K562 (cell line): ENCODE measurements around the gene MED15. TPM values are rescaled to one million over a fixed set of nuclear protein-coding genes. Genes with fewer than 3 reads are reported as not detected.
A peak's percentile ranks its signal among the peaks of the same experiment; 100 is the strongest.

Experiments used
- ARID2 ChIP-seq: fragments of 450-650 bp; IDR thresholded peaks from 2 replicates; pipeline ENCODE4 v1.6.1; 2017; ENCODE audit warnings: antibody characterized with exemption, mild to moderate bottlenecking
- EZH2 ChIP-seq: IDR thresholded peaks from 2 replicates; pipeline ENCODE4 v1.6.1; 2012; ENCODE audit warnings: low read depth, mild to moderate bottlenecking, inconsistent platforms, low read length, borderline replicate concordance
- HCFC1 ChIP-seq: IDR thresholded peaks from 2 replicates; pipeline ENCODE4 v1.6.1; 2012; ENCODE audit warnings: low read depth, low read length, improper control_type of control experiment
- HIVEP1 ChIP-seq: fragments of 250-450 bp; sonication (Bioruptor Pico); IDR thresholded peaks from 2 replicates; pipeline ENCODE4 v1.4.0; 2020; ENCODE audit warnings: mild to moderate bottlenecking
- KAT7 ChIP-seq: sonication (generic); formaldehyde crosslinking; IDR thresholded peaks from 2 replicates; pipeline ENCODE4 v1.8.0; 2022; ENCODE audit warnings: missing genetic modification reagents, mild to moderate bottlenecking, borderline replicate concordance
- RFX7 ChIP-seq: fragments of 250-450 bp; sonication (Bioruptor Pico); IDR thresholded peaks from 2 replicates; pipeline ENCODE4 v1.5.1; 2021; ENCODE audit warnings: mild to moderate bottlenecking
- SNRNP70 ChIP-seq: fragments of 200-400 bp; formaldehyde crosslinking; optimal IDR thresholded peaks from 2 replicates; pipeline ENCODE3; 2017; ENCODE audit warnings: low read depth, low read length
- polyA plus RNA-seq, 8 experiments: library from polyadenylated mRNA; depleted of rRNA in 4 of 8; stranded (reverse) in 5 of 8; unstranded in 3 of 8; fragments of >200 nt; fragmentation: Nextera tagmentation in 2 of 8; fragmentation: Illumina TruSeq in 1 of 8; extraction: Ambion mirVana in 2 of 8; extraction: Trizol in 1 of 8; gene quantifications; 2 replicates each; pipeline versions ENCODE4 v1.2.1 to v1.2.3, GENCODE V29; 2011 to 2014; ENCODE audit warnings: inconsistent platforms in 1 of 8, missing spikeins in 1 of 8
- total RNA-seq, 7 experiments: library from RNA; depleted of rRNA in 6 of 7; stranded (reverse); fragments of >200 nt in 6 of 7; fragmentation: Illumina TruSeq in 2 of 7; extraction: Trizol in 2 of 7; gene quantifications; 2 replicates each; pipeline versions ENCODE4 v1.2.1 to v1.2.3, GENCODE V29; 2011 to 2021; ENCODE audit warnings: low replicate concordance in 1 of 7
- TF ChIP-seq, protein P1 (sequence below): fragments of 450-650 bp; formaldehyde crosslinking; IDR thresholded peaks from 2 replicates; pipeline ENCODE4 v1.4.0; 2022; ENCODE audit warnings: missing genetic modification characterization
- TF ChIP-seq, protein P2 (sequence below), 3 experiments: fragments of 200-800 bp in 1 of 3; fragments of 250-450 bp in 1 of 3; fragments of 450-650 bp in 1 of 3; sonication (Bioruptor Pico) in 1 of 3; sonication (Bioruptor generic) in 1 of 3; formaldehyde crosslinking in 1 of 3; IDR thresholded peaks; 2 replicates each; pipeline versions ENCODE4 v1.6.1 to v1.8.0; 2016 to 2022; ENCODE audit warnings: mild to moderate bottlenecking in 2 of 3, missing genetic modification characterization in 2 of 3, missing compliant biosample characterization in 1 of 3, moderate library complexity in 1 of 3
- TF ChIP-seq, protein P3 (sequence below): fragments of 250-450 bp; sonication (Bioruptor Pico); IDR thresholded peaks from 2 replicates; pipeline ENCODE4 v1.5.0; 2021
- TF ChIP-seq, protein P4 (sequence below): fragments of 150-350 bp; conservative IDR thresholded peaks from 2 replicates; pipeline ENCODE4 v1.6.1; 2014; ENCODE audit warnings: low read length
- TF ChIP-seq, protein P5 (sequence below), 2 experiments: fragments of 200-800 bp in 1 of 2; sonication (Bioruptor generic) in 1 of 2; sonication (generic) in 1 of 2; formaldehyde crosslinking in 1 of 2; IDR thresholded peaks in 1 of 2; conservative IDR thresholded peaks in 1 of 2; 2 replicates each; pipeline versions ENCODE4 v1.5.0 to v1.6.1; 2016 to 2020; ENCODE audit warnings: missing compliant biosample characterization in 1 of 2, missing genetic modification characterization in 1 of 2, missing genetic modification reagents in 1 of 2

Gene MED15
- total and polyA plus RNA-seq, 9 of the 15 experiments (the other 6 are each of a cell fraction or from before 2014, with no cell fraction given), result 4.0 to 271 (median 60.1) TPM

DNA sequence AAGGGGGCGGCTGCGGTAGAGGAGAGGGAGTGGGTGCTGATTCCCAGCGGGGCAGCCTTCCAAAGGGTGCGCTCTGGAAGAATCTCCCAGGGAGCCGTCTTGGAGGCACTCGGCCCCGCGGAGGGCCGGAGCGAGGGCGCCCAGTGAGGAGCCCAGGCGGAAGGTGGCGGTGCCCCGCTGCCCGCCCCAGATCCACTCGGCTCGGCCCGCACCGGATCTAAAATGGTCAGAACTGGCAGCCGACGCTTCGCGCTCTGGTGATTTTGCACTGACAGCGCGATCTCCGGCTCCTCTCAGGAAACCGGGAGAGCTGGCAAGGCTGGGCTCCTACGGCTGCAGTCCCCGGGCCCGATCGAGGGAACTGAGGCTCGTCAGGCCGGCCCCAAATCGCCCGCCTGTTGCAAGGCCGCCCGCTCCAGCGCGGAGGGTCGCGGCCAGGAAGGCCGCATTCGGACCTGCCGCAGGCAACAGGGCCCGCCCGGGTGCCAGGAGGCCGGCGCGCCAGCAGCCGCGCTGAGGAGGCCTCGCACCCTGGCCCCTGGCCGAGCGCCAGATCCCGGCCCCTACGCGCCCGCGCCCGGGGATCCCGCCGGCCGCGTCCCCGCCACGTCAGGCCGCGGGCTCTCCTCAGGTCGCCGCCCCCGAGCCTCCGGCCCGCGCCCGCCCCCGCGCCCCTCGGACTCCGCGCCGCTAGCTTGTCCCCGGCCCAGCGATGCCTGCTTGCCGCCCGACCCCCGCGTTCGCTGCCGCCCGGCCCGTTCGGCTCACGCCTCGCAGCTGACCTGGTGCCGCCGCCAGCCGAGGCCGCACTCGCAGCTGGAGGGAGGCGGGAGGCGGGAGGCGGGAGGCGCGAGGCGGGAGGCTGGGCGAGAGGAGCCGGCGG lies 12.2 kb upstream of the MED15 start, which contains the start of gene KLHL22 (continued):
- TF ChIP-seq, protein P1, sequence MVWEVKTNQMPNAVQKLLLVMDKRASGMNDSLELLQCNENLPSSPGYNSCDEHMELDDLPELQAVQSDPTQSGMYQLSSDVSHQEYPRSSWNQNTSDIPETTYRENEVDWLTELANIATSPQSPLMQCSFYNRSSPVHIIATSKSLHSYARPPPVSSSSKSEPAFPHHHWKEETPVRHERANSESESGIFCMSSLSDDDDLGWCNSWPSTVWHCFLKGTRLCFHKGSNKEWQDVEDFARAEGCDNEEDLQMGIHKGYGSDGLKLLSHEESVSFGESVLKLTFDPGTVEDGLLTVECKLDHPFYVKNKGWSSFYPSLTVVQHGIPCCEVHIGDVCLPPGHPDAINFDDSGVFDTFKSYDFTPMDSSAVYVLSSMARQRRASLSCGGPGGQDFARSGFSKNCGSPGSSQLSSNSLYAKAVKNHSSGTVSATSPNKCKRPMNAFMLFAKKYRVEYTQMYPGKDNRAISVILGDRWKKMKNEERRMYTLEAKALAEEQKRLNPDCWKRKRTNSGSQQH (CRISPR knock-in tag), result no peak
- TF ChIP-seq SNRNP70, result no peak
- no peak for TF ChIP-seq ARID2
- TF ChIP-seq, protein P2, sequence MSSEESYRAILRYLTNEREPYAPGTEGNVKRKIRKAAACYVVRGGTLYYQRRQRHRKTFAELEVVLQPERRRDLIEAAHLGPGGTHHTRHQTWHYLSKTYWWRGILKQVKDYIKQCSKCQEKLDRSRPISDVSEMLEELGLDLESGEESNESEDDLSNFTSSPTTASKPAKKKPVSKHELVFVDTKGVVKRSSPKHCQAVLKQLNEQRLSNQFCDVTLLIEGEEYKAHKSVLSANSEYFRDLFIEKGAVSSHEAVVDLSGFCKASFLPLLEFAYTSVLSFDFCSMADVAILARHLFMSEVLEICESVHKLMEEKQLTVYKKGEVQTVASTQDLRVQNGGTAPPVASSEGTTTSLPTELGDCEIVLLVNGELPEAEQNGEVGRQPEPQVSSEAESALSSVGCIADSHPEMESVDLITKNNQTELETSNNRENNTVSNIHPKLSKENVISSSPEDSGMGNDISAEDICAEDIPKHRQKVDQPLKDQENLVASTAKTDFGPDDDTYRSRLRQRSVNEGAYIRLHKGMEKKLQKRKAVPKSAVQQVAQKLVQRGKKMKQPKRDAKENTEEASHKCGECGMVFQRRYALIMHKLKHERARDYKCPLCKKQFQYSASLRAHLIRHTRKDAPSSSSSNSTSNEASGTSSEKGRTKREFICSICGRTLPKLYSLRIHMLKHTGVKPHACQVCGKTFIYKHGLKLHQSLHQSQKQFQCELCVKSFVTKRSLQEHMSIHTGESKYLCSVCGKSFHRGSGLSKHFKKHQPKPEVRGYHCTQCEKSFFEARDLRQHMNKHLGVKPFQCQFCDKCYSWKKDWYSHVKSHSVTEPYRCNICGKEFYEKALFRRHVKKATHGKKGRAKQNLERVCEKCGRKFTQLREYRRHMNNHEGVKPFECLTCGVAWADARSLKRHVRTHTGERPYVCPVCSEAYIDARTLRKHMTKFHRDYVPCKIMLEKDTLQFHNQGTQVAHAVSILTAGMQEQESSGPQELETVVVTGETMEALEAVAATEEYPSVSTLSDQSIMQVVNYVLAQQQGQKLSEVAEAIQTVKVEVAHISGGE (CRISPR knock-in tag; IDR thresholded peaks at IDR 0.05), result no peak
- TF ChIP-seq, protein P3, sequence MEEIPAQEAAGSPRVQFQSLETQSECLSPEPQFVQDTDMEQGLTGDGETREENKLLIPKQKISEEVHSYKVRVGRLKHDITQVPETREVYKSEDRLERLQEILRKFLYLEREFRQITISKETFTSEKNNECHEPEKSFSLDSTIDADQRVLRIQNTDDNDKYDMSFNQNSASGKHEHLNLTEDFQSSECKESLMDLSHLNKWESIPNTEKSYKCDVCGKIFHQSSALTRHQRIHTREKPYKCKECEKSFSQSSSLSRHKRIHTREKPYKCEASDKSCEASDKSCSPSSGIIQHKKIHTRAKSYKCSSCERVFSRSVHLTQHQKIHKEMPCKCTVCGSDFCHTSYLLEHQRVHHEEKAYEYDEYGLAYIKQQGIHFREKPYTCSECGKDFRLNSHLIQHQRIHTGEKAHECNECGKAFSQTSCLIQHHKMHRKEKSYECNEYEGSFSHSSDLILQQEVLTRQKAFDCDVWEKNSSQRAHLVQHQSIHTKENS (CRISPR knock-in tag), result no peak
- TF ChIP-seq, protein P4, sequence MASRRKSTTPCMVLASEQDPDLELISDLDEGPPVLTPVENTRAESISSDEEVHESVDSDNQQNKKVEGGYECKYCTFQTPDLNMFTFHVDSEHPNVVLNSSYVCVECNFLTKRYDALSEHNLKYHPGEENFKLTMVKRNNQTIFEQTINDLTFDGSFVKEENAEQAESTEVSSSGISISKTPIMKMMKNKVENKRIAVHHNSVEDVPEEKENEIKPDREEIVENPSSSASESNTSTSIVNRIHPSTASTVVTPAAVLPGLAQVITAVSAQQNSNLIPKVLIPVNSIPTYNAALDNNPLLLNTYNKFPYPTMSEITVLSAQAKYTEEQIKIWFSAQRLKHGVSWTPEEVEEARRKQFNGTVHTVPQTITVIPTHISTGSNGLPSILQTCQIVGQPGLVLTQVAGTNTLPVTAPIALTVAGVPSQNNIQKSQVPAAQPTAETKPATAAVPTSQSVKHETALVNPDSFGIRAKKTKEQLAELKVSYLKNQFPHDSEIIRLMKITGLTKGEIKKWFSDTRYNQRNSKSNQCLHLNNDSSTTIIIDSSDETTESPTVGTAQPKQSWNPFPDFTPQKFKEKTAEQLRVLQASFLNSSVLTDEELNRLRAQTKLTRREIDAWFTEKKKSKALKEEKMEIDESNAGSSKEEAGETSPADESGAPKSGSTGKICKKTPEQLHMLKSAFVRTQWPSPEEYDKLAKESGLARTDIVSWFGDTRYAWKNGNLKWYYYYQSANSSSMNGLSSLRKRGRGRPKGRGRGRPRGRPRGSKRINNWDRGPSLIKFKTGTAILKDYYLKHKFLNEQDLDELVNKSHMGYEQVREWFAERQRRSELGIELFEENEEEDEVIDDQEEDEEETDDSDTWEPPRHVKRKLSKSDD, result no peak; the same call in 1 of the 2 replicates
- TF ChIP-seq EZH2, result no peak
- TF ChIP-seq, protein P5, sequence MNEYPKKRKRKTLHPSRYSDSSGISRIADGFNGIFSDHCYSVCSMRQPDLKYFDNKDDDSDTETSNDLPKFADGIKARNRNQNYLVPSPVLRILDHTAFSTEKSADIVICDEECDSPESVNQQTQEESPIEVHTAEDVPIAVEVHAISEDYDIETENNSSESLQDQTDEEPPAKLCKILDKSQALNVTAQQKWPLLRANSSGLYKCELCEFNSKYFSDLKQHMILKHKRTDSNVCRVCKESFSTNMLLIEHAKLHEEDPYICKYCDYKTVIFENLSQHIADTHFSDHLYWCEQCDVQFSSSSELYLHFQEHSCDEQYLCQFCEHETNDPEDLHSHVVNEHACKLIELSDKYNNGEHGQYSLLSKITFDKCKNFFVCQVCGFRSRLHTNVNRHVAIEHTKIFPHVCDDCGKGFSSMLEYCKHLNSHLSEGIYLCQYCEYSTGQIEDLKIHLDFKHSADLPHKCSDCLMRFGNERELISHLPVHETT (CRISPR knock-in tag; conservative IDR thresholded peaks at IDR 0.05 in 1 of 2, IDR thresholded peaks at IDR 0.05 in 1 of 2), result no peak
- no peak for TF ChIP-seq RFX7
- TF ChIP-seq HIVEP1 (CRISPR knock-in tag), result peak; percentile 71; the same call in 1 of the 2 replicates
- TF ChIP-seq KAT7, result no peak
- TF ChIP-seq HCFC1, result peak; percentile 19; the same call in 1 of the 2 replicates
